GM10847 (cell line): Measurements from ENCODE around the gene CD84.

ENCODE experiments used
- POLR2A ChIP-seq: IDR thresholded peaks from 2 replicates; pipeline ENCODE4 v1.6.1; 2011; ENCODE audit not compliant: insufficient read length; ENCODE audit errors: extremely low read depth

The CD84 gene

DNA sequence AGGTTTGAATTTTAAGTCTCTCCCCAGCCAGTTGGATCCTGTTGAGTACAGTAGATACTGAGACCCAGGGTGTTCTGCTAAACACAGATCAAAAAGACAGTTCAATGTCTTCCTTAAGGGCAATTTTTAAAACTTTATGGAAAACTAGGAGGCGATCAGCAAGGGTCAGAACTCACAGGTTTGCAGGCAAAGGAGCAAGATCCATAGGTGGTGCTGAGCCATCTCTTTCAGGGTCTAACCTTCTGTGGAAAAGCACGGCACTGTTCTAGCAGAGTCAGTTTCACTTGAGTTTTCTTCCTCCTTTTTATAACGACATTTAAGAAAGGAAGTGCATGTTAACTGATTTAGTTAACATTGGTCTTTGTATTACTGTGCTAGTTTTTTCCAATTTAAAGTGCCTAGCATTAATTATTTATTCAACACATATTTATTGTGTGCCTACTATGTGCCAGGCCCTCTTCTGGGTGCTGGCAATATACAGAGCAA, at the start of gene CD84:
Gene CD84, minus strand, starts transcription at position 281 of the 486 bp plus-strand sequence. Its CDS starts 59 bp downstream, at position 222.
- TF ChIP-seq POLR2A: no peak

DNA sequence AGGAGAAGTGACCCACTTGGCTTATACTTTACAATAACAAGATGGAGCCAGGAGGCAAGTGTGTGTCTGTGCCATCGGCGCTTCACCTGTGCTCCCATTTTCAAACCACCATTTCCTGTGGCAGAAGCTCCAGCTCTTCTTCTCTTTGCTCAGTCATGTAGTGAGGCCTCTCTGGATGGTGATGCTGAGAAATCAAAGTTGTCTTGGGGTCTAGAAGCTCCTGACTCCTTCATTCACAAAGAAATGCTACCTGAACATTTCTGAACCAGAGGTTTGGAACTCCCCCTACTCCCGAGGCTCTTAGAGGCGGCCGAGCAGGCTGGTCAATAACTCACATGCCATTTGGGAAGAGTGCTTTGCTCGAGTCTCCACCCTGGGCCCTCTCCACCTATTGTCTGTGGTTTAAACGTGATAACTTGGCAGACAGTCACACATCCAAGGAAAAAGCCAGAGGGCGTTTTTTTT, 49.5 kb upstream of the CD84 start:
- TF ChIP-seq POLR2A: no peak

DNA sequence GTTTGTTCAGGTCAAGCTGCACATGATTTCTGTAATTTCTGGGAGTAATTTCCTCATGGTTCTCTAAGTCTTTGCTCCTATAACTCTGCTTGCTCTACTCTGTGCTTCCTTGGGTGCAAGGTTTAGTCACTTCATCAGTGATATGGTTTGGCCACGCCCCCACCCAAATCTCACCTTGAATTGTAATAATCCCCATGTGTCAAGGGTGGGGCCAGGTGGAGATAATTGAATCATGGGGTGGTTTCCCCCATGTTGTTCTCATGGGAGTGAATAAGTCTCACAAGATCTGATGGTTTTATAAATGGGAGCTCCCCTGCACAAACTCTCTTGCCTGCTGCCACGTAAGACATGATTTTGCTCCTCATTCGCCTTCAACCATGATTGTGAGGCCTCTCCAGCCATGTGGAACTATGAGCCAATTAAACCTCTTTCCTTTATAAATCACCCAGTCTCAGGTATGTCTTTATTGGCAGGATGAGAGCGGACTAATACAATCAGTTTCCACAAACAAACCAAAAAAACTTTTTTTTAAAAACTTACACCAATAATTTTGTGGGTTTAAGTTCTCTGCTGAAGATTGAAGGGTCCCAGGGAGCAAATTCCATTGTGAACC, 48.5 kb upstream of the CD84 start:
- peak; percentile 6 for TF ChIP-seq POLR2A

- peak; percentile 25 for TF ChIP-seq POLR2A
Observed at GRCh38 chr1:160626509-160627342, 47.4 kb upstream of the CD84 start.

GRCh38 chr1:160625725-160626498, 46.6 kb upstream of the CD84 start:
- no peak for TF ChIP-seq POLR2A

- TF ChIP-seq POLR2A: no peak
Observed at GRCh38 chr1:160625321-160625720, 46.0 kb upstream of the CD84 start.

DNA sequence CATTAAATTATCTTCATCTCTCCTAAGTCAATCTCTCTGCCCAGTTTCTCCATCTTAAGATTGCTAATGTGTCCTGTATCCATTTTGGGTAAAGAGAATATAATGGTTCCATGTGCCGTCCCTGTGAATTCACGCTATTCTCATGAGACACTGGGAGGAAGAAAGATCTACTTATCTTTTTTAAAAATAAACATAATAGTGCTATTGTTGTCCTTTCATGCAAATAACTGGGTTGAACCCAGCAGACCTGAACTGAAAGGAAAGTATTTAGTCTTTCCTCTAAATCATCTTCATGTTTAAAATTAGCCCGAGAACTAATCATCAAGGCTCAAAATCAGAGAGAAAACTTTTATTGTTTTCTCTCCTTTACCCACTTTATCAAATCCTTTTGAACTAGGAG, 45.2 kb upstream of the CD84 start:
- no peak for TF ChIP-seq POLR2A

DNA sequence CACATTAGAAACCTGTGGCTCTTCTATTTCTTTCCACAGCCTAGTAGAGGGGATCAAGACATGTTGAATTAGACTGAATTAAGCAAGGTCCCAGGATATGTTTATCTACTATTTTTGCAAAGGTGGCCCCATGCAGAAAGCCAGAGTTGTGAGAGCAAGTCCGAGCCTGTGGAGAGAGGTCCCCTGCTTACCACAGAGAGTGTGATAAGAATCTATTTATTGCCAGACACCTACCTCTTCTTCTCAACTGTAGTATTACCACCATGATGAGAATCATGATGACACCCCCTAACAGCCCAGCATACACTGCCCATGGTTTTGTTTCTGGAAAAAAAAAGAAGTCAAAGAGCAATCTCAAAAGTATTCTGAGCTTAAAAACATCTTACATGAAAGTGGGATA, 44.6 kb upstream of the CD84 start:
- no peak for TF ChIP-seq POLR2A

DNA sequence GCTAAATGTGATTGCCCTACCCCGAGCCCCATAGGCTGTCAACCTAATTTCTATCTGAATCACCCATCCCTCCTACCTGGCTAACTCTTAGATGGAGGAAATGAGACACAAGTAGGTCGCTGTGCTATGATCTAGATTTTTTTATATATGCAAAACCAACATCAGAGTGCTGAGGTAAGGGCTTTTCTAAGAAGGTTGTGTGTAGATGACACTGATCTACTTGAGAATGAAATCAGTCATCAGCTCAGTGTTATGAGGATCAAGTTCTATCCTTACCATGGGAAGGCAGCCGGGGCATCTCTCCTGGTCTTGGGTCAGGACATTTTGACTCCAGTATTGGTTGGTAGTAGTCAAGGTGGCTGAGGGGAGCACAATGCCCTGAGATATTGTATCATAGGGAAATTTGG, 43.9 kb upstream of the CD84 start:
- no peak for TF ChIP-seq POLR2A

GRCh38 chr1:160622501-160623226, 43.4 kb upstream of the CD84 start:
- no peak for TF ChIP-seq POLR2A

- no peak for TF ChIP-seq POLR2A
Observed at GRCh38 chr1:160621633-160622413, 42.5 kb upstream of the CD84 start.

DNA sequence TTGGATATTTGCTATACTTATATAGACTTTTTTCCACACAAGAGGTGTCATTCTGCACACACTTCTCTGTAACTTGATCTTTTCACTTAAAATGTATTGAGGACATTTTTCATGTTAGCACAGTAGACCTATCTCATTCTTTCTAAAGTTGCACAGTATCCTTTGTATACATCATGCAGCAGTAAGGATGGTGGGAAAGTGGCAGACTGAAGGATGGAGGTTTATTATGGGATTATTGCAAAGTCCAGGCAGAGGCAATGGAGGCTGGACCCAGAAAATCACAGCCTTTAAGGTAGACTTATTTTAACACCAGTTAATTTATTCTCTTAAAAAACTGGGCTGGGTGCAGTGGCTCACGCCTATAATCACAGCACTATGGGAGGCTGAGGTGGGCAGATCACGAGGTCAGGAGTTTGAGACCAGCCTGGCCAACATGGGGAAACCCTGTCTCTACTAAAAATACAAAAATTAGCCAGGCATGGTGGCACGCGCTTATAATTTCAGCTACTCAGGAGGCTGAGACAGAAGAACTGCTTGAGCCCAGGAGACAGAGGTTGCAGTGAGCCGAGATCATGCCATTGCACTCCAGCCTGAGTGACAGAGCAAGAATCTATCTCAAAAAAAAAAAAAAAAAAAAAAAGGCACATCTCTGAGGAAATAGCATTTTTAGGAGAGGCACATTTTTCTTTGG, 41.8 kb upstream of the CD84 start:
- TF ChIP-seq POLR2A: no peak

DNA sequence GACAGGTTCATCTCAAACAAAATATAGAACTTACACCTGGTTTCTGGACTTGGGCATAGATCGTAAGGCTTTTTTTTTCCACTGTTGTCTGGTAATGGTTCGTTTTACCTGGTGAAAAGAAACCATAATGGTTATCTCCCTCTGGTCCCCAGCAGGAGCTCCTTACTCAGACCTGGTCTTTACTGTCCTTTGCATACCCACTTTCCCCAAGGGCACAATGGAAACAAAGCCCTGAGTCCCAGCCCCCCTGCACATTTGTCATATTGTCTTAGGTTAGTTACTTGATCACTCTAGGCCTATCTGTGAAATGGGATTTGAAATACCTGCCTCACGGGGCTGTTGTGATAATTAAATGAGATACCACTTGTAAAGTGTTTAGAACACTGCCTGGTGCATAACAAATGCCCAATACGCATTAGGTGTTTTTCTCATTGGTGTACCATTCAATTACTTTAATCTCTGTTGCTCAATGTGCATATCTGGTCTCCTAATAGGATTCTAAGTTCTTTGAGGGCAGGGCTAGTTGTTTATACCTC, 40.5 kb upstream of the CD84 start:
- TF ChIP-seq POLR2A: no peak
